GM19035 (cell line): ENCODE results near the gene MAP1S.

ENCODE experiments used
- ATAC-seq: cut with Tn5 transposase; IDR thresholded peaks from one replicate; pipeline ENCODE4 v1.9.1; 2021; ENCODE audit not compliant: unreplicated experiment

Gene MAP1S, protein sequence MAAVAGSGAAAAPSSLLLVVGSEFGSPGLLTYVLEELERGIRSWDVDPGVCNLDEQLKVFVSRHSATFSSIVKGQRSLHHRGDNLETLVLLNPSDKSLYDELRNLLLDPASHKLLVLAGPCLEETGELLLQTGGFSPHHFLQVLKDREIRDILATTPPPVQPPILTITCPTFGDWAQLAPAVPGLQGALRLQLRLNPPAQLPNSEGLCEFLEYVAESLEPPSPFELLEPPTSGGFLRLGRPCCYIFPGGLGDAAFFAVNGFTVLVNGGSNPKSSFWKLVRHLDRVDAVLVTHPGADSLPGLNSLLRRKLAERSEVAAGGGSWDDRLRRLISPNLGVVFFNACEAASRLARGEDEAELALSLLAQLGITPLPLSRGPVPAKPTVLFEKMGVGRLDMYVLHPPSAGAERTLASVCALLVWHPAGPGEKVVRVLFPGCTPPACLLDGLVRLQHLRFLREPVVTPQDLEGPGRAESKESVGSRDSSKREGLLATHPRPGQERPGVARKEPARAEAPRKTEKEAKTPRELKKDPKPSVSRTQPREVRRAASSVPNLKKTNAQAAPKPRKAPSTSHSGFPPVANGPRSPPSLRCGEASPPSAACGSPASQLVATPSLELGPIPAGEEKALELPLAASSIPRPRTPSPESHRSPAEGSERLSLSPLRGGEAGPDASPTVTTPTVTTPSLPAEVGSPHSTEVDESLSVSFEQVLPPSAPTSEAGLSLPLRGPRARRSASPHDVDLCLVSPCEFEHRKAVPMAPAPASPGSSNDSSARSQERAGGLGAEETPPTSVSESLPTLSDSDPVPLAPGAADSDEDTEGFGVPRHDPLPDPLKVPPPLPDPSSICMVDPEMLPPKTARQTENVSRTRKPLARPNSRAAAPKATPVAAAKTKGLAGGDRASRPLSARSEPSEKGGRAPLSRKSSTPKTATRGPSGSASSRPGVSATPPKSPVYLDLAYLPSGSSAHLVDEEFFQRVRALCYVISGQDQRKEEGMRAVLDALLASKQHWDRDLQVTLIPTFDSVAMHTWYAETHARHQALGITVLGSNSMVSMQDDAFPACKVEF

GRCh38 chr19:17718947-17719711 lies at the start of gene MAP1S:
Gene MAP1S, plus strand, starts transcription at chr19:17719480. Its CDS starts 23 bp downstream, at chr19:17719503.
- peak; percentile 78 for ATAC-seq

GRCh38 chr19:17671906-17672305 lies 47.4 kb upstream of the MAP1S start:
- ATAC-seq, result no peak

DNA sequence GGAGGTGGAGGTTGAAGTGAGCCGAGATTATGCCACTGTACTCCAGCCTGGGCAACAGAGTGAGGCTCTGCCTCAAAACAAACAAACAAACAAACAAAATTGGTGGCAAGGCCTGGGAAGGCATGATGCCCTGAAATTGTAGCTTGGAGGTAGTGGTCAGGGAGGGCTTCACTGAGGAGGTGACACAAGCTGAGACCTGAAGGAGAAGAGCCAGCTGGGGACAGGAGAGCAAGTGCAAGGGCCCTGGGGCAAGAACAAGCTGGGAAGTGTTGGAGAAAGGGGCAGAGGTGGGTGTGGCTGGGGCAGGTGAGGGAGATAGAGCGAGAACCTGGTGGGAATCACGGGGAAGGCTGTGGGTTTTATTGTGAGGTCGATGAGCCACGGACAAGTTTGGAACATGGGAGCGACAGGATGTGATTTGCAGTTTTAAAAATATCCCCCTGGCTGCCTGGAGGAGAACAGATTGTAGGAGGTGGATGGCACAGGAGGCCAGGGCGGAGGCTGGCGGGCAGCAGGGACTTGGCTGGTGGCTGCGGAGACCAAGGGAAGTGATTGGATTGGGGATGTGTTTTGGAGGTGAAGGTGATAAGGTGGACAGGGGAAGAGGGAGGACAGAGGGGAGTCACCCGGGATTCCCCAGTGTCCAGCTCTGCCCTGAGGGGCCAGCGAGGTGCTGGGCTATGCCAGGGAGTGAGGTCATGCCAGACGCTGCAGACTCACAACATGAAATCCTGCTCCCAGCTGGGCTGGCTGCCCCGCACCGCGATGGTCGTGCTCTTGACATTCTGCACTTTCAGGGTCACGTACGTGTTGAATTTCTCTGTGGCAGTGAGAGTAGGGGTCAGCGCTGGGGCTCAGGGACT lies 45.1 kb upstream of the MAP1S start:
- ATAC-seq, result no peak

- ATAC-seq, result no peak
Measured at GRCh38 chr19:17676295-17676694, 43.0 kb upstream of the MAP1S start.

DNA sequence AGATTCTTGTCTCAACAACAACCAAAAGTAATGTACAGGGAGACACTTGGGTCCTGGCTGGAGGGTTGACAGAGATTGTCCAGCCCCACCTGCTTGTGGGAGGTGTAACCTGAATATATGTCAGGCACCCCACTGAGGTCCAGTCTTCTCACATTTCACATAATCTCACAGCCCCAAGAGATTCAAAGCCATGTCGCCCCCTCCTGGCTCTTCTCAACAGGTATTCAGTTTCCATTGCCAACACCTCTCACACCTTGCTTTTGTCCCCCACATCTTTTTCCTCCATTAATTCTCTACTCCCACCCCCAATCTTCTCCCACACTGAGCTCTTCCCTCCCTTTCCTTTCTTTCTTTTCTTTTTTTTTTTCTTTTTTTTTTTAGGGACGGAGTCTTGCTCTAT lies 42.3 kb upstream of the MAP1S start:
- ATAC-seq, result no peak

GRCh38 chr19:17678836-17679235 lies 40.4 kb upstream of the MAP1S start:
- ATAC-seq, result no peak

DNA sequence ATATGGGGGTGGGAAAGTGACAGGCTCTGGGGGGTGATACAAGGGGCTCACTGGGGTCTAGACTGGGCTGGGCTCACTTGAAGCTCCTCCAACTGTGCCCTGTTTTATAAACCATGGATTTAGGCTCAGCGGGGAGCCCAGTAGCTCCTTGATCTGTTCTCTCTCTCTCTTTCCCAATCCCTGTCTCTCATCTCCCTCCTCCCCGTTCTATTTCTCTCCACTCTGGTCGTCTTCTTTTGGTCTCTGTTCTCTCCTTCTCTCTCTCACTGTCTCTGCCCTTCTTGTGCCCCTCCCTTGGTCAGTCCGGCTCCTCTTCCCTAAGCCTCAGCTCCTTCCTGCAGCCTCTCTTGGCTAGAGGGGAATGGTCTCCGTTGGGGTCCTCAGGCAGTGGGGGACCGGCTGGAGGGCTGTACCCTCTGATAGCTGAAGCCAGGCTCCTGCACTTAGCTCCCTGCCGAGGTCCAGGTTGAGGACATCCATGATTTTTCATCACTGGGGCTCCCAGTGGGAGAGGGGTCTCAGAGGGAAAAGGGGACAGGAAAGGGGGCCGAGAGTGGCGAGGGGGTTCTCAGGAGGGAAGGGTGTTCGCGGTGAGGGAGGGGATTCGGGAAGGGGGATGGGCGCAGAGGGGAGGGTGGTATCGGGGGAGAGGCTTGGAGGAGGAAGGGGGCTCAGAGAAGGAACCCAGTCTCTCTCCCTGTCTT lies 39.6 kb upstream of the MAP1S start:
- no peak for ATAC-seq

DNA sequence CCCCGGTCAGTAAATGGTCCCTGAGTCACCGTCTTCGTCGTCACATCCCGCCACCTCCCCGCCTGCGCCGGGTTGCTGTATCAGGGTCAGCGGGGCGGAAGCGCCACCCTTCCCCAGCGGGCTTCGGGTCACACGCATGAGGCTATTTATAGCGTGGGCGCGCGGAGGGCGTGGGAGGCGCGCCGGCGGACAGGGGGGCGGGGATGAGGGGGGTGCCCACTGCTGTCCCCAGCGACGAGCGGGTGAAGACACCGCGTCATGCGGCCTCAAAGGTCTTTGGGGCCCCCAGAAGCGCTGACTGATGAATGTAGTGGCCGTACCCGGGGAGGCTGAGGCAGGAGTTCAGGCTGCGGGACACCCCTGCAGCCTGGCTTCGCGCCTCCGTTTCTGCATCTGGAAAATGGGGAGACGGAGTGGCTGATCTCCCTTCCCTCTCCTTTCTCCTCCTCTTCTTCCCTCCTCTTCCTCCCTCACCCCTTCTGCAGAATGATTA lies 39.0 kb upstream of the MAP1S start:
- ATAC-seq, result no peak

DNA sequence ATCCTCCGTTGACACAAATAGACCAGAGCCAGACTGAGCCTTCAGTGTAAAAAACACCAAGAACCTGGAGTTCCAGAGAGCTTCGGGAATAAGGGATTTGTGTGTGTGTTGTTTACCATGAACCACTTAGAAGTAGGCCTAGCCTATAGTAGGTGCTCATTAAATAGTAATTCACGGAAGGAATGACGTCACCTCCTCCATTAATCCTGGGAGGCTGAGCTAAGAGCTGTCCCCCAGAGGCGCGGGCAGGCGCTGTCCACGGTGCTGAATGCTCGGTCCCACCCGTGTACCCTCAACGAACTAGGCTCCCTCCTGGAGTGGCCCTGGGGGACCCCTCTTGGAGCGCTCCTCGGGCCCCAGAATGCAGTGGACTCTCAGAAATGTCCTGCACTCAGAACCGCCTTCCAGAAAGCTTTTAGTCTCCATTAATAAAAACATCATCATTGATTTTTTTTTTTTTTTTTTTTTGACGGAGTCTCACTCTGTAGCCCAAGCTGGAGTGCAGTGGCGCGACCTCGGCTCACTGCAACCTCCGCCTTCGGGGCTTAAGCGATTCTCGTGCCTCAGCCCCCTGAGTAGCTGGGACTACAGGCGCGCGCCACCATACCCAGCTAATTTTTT lies 37.7 kb upstream of the MAP1S start:
- ATAC-seq, result no peak

DNA sequence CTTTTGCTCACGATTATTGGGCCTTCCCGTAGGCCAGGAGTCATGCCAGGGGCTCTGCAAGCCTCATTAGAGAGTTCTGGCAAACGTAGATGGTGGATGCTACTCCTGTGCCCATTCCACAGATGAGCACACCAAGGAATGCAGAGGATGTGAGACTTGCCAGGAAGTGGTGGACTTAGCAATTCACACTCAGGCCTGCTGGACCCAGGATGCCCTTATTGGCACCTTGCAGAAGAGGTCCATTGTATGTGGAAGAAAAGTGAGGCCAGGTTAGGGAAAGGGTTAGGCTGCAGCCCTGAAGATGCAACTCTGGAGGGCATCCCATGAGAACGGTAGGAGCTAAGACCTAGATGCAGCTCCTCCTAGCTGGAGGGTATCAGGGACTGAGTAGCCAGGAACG lies 37.0 kb upstream of the MAP1S start:
- ATAC-seq, result no peak

DNA sequence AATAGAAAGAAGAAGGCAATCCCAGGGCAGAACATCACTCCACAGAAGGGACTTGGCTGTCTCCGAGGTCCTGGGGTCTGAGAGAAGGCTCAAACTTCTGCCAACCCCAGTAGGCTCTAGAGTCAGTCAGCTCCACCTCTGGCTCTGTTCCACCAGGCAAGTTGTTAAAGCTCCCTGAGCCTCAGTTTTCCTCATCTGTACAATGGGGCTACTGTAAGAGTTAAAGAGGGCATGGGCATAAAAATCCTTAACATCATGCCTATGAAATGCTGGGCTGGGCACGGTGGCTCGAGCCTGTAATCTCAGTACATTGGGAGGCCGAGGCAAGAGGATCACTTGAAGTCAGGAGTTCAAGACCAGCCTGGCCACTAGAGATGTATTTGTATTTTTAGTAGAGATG lies 36.2 kb upstream of the MAP1S start:
- ATAC-seq, result no peak

- ATAC-seq, result no peak
Measured at GRCh38 chr19:17684256-17684655, 35.0 kb upstream of the MAP1S start.

GRCh38 chr19:17685451-17686022 lies 33.7 kb upstream of the MAP1S start:
- no peak for ATAC-seq

- no peak for ATAC-seq
Measured at GRCh38 chr19:17686023-17686521, 33.2 kb upstream of the MAP1S start.

- no peak for ATAC-seq
Measured at GRCh38 chr19:17686592-17687024, 32.7 kb upstream of the MAP1S start.

DNA sequence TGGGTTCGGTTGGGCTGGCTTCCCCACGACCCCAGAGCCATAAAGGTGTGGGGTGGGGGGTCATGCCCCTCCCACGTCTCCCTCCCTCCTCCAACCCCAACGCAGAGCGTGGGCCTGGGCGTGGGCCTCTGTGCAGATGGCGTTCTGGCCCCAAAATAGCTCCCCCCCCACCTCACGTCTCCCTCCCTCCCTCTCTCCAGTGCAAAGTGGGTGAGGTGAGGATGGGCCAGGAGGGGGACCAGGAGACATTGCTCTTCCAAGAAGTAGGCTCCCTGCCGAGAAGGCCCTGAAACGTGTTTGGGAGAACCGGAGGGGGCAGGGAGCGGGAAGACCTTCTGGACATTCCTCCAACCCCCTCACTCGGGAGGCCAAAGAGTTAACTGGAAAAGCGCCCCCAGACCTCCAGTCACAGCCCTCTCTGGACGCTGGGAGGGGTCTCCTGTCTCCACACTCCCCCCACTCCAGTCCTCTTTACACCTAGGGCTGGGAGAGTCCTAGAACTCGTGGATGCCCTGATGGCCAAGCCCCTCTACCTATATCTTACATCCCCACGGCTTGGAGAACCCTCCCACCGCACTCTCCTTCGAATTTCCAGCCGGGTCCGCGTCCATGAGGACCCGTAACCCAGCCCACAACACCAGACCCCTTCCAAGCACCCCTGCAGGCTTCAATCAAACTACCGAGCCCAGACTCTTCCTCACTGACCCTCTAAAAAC lies 32.0 kb upstream of the MAP1S start:
- no peak for ATAC-seq
